ENCODE results near the gene RAB3C.
"Not testable (repeated sequence)": the region's sequence is repeated elsewhere in the genome, so short reads cannot be mapped to it uniquely, and the experiment has no call there.

RAB3C gene

DNA sequence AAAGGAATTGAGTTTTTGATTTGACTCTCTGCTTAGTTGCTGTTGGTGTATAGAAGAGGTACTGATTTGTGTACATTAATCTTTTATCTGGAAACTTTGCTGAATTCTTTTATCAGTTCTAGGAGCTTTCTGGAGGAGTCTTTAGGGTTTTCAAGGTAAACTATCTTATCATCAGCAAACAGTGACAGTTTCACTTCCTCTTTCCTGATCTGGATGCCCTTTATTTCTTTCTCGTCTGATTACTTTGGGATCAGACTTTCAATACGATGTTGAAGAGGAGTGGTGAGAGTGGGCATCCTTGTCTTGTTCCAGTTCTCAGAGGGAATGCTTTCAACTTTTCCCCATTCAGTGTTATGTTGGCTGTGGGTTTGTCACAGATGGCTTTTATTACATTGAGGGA, 17.7 kb downstream of the RAB3C start:
- not testable (repeated sequence) for H3K27ac ChIP-seq (ENCODE audit: low read depth in 2 of 2, low read length in 2 of 2); H3K36me3 ChIP-seq (ENCODE audit: control insufficient read depth in 2 of 2, insufficient read depth in 2 of 2, low read length in 2 of 2); H3K9me3 ChIP-seq (ENCODE audit: control insufficient read depth in 2 of 2, low read length in 2 of 2); H3K27me3 ChIP-seq (ENCODE audit: control insufficient read depth in 2 of 2, insufficient read depth in 2 of 2, low read length in 2 of 2); H3K9ac ChIP-seq (ENCODE audit: low read depth in 1 of 2, low read length in 2 of 2); H3K4me3 ChIP-seq (ENCODE audit: low read length in 2 of 2); H3K4me1 ChIP-seq (ENCODE audit: control insufficient read depth in 2 of 2, insufficient read depth in 2 of 2, low read length in 2 of 2)

DNA sequence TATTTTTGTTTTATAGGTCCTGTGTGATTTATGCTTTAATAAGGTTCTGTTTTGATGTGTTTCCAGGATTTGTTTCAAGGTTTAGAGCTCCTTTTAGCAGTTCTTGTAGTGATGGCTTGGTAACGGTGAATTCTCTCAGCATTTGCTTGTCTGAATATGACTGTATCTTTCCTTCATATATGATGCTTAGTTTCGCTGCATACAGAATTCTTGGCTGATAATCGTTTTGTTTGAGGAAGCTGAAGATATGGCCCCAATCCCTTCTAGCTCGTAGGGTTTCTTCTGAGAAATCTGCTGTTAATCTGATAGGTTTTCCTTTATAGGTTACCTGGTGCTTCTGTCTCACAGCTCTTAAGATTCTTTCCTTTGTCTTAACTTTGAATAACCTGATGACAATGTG, 20.0 kb downstream of the RAB3C start:
- H3K4me1 ChIP-seq (ENCODE audit: control insufficient read depth in 2 of 2, insufficient read depth in 2 of 2, low read length in 2 of 2); H3K4me3 ChIP-seq (ENCODE audit: low read length in 2 of 2); H3K9me3 ChIP-seq (ENCODE audit: control insufficient read depth in 2 of 2, low read length in 2 of 2); H3K27me3 ChIP-seq (ENCODE audit: control insufficient read depth in 2 of 2, insufficient read depth in 2 of 2, low read length in 2 of 2); H3K9ac ChIP-seq (ENCODE audit: low read depth in 1 of 2, low read length in 2 of 2); H3K36me3 ChIP-seq (ENCODE audit: control insufficient read depth in 2 of 2, insufficient read depth in 2 of 2, low read length in 2 of 2); H3K27ac ChIP-seq (ENCODE audit: low read depth in 2 of 2, low read length in 2 of 2): not testable (repeated sequence)

DNA sequence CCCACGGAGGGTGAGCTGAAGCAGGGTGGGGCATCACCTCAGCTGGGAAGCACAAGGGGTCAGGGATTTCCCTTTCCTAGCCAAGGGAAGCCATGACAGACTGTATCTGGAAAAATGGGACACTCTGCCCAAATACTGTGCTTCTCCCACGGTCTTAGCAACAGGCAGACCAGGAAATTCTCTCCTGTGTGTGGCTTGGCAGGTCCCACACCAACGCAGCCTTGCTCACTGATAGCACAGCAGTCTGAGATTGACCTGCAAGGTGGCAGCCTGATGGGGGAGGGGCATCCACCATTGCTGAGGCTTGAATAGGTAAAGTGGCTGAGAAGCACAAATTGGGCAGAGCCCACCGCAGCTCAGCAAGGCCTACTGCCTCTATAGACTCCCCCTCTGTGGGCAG, 23.2 kb downstream of the RAB3C start:
- H3K9me3 ChIP-seq (ENCODE audit: control insufficient read depth in 2 of 2, low read length in 2 of 2), result no peaks in the 10 kb centered on the region
- H3K4me1 ChIP-seq (ENCODE audit: control insufficient read depth in 2 of 2, insufficient read depth in 2 of 2, low read length in 2 of 2), result no peaks in the 10 kb centered on the region
- no peak overlapping the region for H3K9ac ChIP-seq (ENCODE audit: low read depth in 1 of 2, low read length in 2 of 2)
- no peak overlapping the region for H3K27ac ChIP-seq (ENCODE audit: low read depth in 2 of 2, low read length in 2 of 2)
- H3K27me3 ChIP-seq (ENCODE audit: control insufficient read depth in 2 of 2, insufficient read depth in 2 of 2, low read length in 2 of 2), result no peaks in the 10 kb centered on the region
- H3K4me3 ChIP-seq (ENCODE audit: low read length in 2 of 2), result no peak overlapping the region
- H3K36me3 ChIP-seq (ENCODE audit: control insufficient read depth in 2 of 2, insufficient read depth in 2 of 2, low read length in 2 of 2), result no peaks in the 10 kb centered on the region

DNA sequence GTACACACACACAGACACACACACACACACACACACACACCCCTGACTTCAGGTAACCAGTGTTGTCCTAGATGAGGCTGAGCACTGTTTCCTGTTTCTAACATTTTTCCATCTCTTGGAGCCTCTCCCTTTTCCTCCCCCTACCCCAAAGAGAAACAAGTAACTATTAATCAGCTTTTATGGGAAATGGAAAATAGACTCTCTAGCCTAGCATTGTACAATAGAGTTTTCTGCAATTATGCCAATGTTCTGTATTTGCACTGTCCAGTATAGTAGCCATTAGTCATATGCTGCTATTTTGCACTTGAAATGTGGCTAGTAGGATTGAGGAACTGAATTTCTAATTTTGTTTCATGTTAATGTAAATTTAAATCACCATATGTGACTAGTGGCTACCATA, 33.1 kb downstream of the RAB3C start:
- Histone ChIP-seq H3K27ac (ENCODE audit: low read depth in 2 of 2, low read length in 2 of 2) (no peak overlapping the region), H3K27me3 (ENCODE audit: control insufficient read depth in 2 of 2, insufficient read depth in 2 of 2, low read length in 2 of 2) (no peaks in the 10 kb centered on the region), H3K36me3 (ENCODE audit: control insufficient read depth in 2 of 2, insufficient read depth in 2 of 2, low read length in 2 of 2) (no peaks in the 10 kb centered on the region), H3K4me3 (ENCODE audit: low read length in 2 of 2) (no peak overlapping the region), H3K9me3 (ENCODE audit: control insufficient read depth in 2 of 2, low read length in 2 of 2) (no peaks in the 10 kb centered on the region), H3K4me1 (ENCODE audit: control insufficient read depth in 2 of 2, insufficient read depth in 2 of 2, low read length in 2 of 2) (no peaks in the 10 kb centered on the region), H3K9ac (ENCODE audit: low read depth in 1 of 2, low read length in 2 of 2) (no peak overlapping the region)

DNA sequence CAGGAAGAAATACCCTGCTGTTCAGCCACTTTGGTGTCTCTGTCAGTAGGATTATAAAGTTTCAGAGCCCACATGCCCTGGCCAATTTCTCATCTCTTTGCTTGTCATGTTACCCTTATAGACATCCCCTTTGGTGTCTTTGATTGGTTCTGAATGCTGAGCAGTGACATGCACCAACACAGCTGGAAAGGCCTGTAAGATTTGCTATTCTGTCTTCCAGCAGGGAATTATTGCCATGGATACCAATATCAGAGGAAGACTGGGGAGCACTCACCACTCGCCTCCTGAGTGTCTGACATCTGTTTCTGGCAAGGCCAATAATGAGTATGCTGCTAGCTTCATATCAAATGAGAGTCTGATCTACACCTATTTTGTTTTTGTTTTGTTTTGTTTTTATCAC, 34.4 kb downstream of the RAB3C start:
- Histone ChIP-seq H3K36me3 (ENCODE audit: control insufficient read depth in 2 of 2, insufficient read depth in 2 of 2, low read length in 2 of 2) (no peaks in the 10 kb centered on the region), H3K4me1 (ENCODE audit: control insufficient read depth in 2 of 2, insufficient read depth in 2 of 2, low read length in 2 of 2) (no peaks in the 10 kb centered on the region), H3K9me3 (ENCODE audit: control insufficient read depth in 2 of 2, low read length in 2 of 2) (no peaks in the 10 kb centered on the region), H3K9ac (ENCODE audit: low read depth in 1 of 2, low read length in 2 of 2) (no peak overlapping the region), H3K27me3 (ENCODE audit: control insufficient read depth in 2 of 2, insufficient read depth in 2 of 2, low read length in 2 of 2) (no peaks in the 10 kb centered on the region), H3K4me3 (ENCODE audit: low read length in 2 of 2) (no peak overlapping the region), H3K27ac (ENCODE audit: low read depth in 2 of 2, low read length in 2 of 2) (no peak overlapping the region)

DNA sequence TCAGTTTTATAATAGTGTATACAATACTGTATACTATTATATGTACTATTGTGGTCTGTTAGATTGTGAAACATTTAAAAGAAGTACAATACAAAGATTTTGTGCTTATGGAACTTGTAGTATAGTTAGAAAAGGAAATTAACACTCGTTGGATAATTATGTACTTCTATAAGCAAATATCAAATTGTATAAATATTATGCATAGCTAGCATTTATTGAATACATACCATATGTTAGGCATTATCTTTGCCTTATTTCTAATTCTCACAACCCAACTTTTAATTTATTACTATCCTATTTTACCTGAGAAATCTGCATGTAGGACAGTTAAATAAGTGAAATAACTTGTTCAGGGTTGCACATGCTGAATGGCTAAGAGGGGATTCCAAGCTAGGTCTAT, 37.5 kb downstream of the RAB3C start:
- no peaks in the 10 kb centered on the region for H3K27me3 ChIP-seq (ENCODE audit: control insufficient read depth in 2 of 2, insufficient read depth in 2 of 2, low read length in 2 of 2)
- no peak overlapping the region for H3K4me3 ChIP-seq (ENCODE audit: low read length in 2 of 2)
- H3K9me3 ChIP-seq (ENCODE audit: control insufficient read depth in 2 of 2, low read length in 2 of 2), result no peaks in the 10 kb centered on the region
- H3K4me1 ChIP-seq (ENCODE audit: control insufficient read depth in 2 of 2, insufficient read depth in 2 of 2, low read length in 2 of 2), result no peaks in the 10 kb centered on the region
- H3K36me3 ChIP-seq (ENCODE audit: control insufficient read depth in 2 of 2, insufficient read depth in 2 of 2, low read length in 2 of 2), result no peaks in the 10 kb centered on the region
- H3K27ac ChIP-seq (ENCODE audit: low read depth in 2 of 2, low read length in 2 of 2), result no peak overlapping the region
- H3K9ac ChIP-seq (ENCODE audit: low read depth in 1 of 2, low read length in 2 of 2), result no peak overlapping the region

DNA sequence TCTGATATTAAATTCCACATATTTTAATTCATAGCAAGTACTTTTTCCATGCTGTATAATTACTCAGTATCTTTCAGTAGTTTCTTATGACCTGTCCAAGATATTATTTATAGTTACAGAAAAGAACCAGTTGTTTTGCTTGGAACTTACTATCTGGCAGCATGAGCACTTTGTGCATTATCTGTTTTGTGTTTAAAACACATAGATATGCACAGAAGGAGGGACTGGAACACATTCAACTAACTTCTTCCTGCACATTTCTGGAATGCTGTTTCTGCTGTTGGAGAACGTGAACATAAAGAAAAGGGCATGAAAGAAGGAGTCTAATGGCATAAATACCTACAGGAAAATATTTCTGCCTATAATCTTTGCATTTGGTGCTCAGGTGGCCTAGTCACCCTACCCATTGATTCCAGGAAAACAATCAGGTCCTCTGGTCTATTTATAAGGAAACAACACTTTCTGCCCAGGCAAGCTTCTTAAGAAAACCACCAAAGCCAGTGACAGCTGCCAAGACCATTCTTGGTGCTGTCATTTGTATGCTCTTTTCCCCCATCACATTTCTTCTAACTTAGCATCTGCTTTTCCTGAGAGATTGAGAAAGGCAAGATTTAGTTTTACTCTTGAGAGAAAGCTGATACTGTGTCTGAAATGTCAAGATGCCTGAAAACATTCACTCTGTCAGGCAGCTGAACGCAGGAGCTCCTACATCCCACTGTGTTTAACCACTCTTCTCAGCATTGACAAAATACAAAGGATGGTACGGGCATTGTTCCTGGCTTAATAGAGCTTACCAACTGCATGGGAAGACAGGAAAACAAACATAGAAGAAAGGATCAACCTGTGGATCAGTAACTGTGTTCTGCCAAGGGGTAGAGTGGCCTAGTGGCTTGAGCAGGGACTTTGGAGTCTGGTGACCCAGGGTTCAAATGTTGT, 40.3 kb downstream of the RAB3C start:
- no peaks in the 10 kb centered on the region for H3K36me3 ChIP-seq (ENCODE audit: control insufficient read depth in 2 of 2, insufficient read depth in 2 of 2, low read length in 2 of 2)
- no peaks in the 10 kb centered on the region for H3K27me3 ChIP-seq (ENCODE audit: control insufficient read depth in 2 of 2, insufficient read depth in 2 of 2, low read length in 2 of 2)
- H3K27ac ChIP-seq (ENCODE audit: low read depth in 2 of 2, low read length in 2 of 2), result no peak overlapping the region
- H3K4me3 ChIP-seq (ENCODE audit: low read length in 2 of 2), result no peak overlapping the region
- no peaks in the 10 kb centered on the region for H3K4me1 ChIP-seq (ENCODE audit: control insufficient read depth in 2 of 2, insufficient read depth in 2 of 2, low read length in 2 of 2)
- no peaks in the 10 kb centered on the region for H3K9me3 ChIP-seq (ENCODE audit: control insufficient read depth in 2 of 2, low read length in 2 of 2)
- no peak overlapping the region for H3K9ac ChIP-seq (ENCODE audit: low read depth in 1 of 2, low read length in 2 of 2)

DNA sequence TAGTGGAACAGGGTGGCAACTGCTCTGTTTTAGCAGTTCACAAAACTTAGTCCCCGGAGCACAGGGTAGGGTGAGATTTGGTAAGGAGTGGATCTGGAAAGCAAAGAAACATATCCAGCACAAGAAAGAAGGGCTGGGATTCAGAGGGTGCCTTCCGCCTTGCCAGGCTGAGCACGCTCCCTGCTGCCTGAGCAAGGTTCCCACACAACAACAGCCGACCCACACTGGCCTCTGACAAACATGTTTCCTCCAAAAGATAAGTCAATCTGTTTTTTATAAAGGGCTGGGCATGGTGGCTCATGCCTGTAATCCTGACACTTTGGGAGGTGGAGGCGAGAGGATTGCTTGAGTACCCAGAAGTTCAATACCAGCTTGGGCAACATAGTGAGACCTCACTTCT, 45.8 kb downstream of the RAB3C start:
- H3K27ac ChIP-seq (ENCODE audit: low read depth in 2 of 2, low read length in 2 of 2), result no peak overlapping the region
- no peaks in the 10 kb centered on the region for H3K36me3 ChIP-seq (ENCODE audit: control insufficient read depth in 2 of 2, insufficient read depth in 2 of 2, low read length in 2 of 2)
- H3K4me3 ChIP-seq (ENCODE audit: low read length in 2 of 2), result no peak overlapping the region
- no peaks in the 10 kb centered on the region for H3K27me3 ChIP-seq (ENCODE audit: control insufficient read depth in 2 of 2, insufficient read depth in 2 of 2, low read length in 2 of 2)
- no peak overlapping the region for H3K9ac ChIP-seq (ENCODE audit: low read depth in 1 of 2, low read length in 2 of 2)
- no peaks in the 10 kb centered on the region for H3K9me3 ChIP-seq (ENCODE audit: control insufficient read depth in 2 of 2, low read length in 2 of 2)
- H3K4me1 ChIP-seq (ENCODE audit: control insufficient read depth in 2 of 2, insufficient read depth in 2 of 2, low read length in 2 of 2), result peaks cover 3 to 18% of the 10 kb centered on the region in 2 donors

DNA sequence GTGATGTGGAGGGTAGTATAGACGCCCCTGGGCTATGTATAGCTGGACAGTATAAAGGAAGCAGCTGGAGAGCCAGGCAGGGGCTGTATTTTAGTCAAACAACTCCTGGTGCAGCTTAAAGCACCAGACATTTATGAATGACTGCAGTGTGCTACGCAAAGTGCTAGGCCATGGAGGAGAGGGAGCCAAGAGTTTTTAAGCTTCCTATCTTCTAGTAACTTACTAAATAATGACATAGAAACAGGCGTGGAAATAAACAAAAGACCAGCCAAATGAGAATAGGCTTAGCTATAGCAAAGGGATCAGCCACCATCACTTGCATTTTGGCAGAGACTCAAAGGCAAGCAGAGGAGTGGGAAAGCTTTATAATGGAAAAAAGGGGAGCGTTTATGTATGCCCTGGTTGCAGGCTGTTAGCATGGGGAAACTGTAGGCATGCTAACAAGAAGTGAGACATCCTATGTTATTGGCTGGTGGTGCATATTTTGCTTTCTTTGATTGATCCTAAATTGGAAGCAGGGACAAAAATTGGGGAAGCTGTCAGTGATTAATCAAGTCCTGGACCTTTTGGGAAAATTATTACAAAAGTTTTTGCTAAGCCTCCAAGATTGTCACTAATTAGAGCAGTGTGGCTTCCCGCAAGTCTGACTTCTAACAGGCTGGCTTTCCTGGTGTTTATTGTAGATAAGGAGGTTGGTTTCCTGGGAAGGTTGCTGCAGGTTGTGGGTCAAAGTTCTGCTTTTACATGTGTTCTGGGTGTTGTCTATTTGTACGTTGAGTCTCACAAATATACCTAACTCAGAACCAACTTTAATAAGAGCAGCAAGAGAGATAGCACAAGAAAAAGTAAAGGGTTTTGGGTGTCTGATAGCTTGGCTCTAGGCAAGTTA, 46.6 kb downstream of the RAB3C start:
- H3K4me1 ChIP-seq (ENCODE audit: control insufficient read depth in 2 of 2, insufficient read depth in 2 of 2, low read length in 2 of 2), result peaks cover 3 to 18% of the 10 kb centered on the region in 2 donors
- peak overlapping the region; percentile 55 to 56 for H3K27ac ChIP-seq (ENCODE audit: low read depth in 2 of 2, low read length in 2 of 2)

DNA sequence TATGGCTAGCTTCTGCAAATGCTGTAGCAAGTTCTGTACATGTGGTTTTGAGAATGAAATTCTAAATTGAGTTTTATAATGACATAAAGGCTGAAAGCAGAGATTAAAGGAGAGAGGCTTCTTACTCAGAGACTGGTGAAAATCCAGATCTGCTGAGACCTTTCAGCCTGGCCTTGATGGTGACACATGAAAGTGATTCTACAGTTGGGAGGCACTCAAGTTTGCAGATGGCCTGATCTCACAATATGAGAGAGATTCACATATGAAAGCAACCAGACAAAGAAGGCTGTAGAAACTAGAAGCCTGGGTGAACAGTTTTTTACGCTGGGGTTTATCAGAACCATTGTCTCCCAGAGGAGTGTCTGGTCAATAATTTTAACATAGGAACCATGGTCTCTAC, 49.0 kb downstream of the RAB3C start:
- H3K9me3 ChIP-seq (ENCODE audit: control insufficient read depth in 2 of 2, low read length in 2 of 2), result no peaks in the 10 kb centered on the region
- peaks cover 3 to 18% of the 10 kb centered on the region in 2 donors for H3K4me1 ChIP-seq (ENCODE audit: control insufficient read depth in 2 of 2, insufficient read depth in 2 of 2, low read length in 2 of 2)
- no peak overlapping the region for H3K27ac ChIP-seq (ENCODE audit: low read depth in 2 of 2, low read length in 2 of 2)
- no peaks in the 10 kb centered on the region for H3K27me3 ChIP-seq (ENCODE audit: control insufficient read depth in 2 of 2, insufficient read depth in 2 of 2, low read length in 2 of 2)
- no peaks in the 10 kb centered on the region for H3K36me3 ChIP-seq (ENCODE audit: control insufficient read depth in 2 of 2, insufficient read depth in 2 of 2, low read length in 2 of 2)
- H3K9ac ChIP-seq (ENCODE audit: low read depth in 1 of 2, low read length in 2 of 2), result no peak overlapping the region
- H3K4me3 ChIP-seq (ENCODE audit: low read length in 2 of 2), result no peak overlapping the region

More for the DNA sequence above, 46.6 kb downstream of the RAB3C start:
- no peaks in the 10 kb centered on the region for H3K27me3 ChIP-seq (ENCODE audit: control insufficient read depth in 2 of 2, insufficient read depth in 2 of 2, low read length in 2 of 2)
- peak overlapping the region in 1 of 2 donors; percentile 19 for H3K9ac ChIP-seq (ENCODE audit: low read depth in 1 of 2, low read length in 2 of 2)
- no peaks in the 10 kb centered on the region for H3K36me3 ChIP-seq (ENCODE audit: control insufficient read depth in 2 of 2, insufficient read depth in 2 of 2, low read length in 2 of 2)
- no peaks in the 10 kb centered on the region for H3K9me3 ChIP-seq (ENCODE audit: control insufficient read depth in 2 of 2, low read length in 2 of 2)
- H3K4me3 ChIP-seq (ENCODE audit: low read length in 2 of 2), result peak overlapping the region; percentile 11 to 27

Measured in mucosa of rectum (tissue), 2 donors.